Esophagus muscularis mucosa (tissue), 4 donors: Measurements from ENCODE around the gene CYP11A1. TPM values are rescaled to one million over a fixed set of nuclear protein-coding genes. Genes with fewer than 3 reads are reported as not detected.

Experiments
- DNase-seq: peaks from one replicate; pipeline ENCODE4 v3.0.0-alpha.2; 2017; ENCODE audit errors: extremely low spot score
- H3K27ac ChIP-seq, 4 donors: fragments of 200-600 bp; sonication (generic); replicated peaks in 1 of 4; 1 replicate in 3 of 4; 2 replicates in 1 of 4; pipeline ENCODE4 v1.5.1; 2016 to 2019; ENCODE audit warnings: mild to moderate bottlenecking in 1 of 4
- H3K27me3 ChIP-seq, 4 donors: fragments of 200-600 bp; sonication (generic); one replicate each; pipeline versions ENCODE4 v1.5.1 to v1.6.0; 2016 to 2019
- H3K36me3 ChIP-seq, 4 donors: fragments of 200-600 bp; sonication (generic); one replicate each; pipeline ENCODE4 v1.5.1; 2016 to 2019
- H3K4me1 ChIP-seq, 4 donors: fragments of 200-600 bp; sonication (generic); one replicate each; pipeline ENCODE4 v1.5.1; 2016 to 2019
- H3K4me3 ChIP-seq, 4 donors: fragments of 200-600 bp; sonication (generic); 1 replicate in 2 of 4; 2 replicates in 2 of 4; pipeline ENCODE4 v1.5.1; 2016 to 2019; ENCODE audit warnings: mild to moderate bottlenecking in 4 of 4, moderate library complexity in 1 of 4
- H3K9me3 ChIP-seq, 4 donors: fragments of 200-600 bp; sonication (generic); 1 replicate in 3 of 4; 2 replicates in 1 of 4; pipeline ENCODE4 v1.5.1; 2016 to 2019
- EP300 ChIP-seq: sonication (generic); formaldehyde crosslinking; IDR thresholded peaks from one replicate; pipeline ENCODE4 v1.6.1; 2017; ENCODE audit warnings: antibody characterized with exemption
- POLR2A ChIP-seq: fragments of 450-650 bp; IDR thresholded peaks from one replicate; pipeline ENCODE4 v1.6.1; 2017; ENCODE audit warnings: antibody characterized with exemption, moderate library complexity, mild to moderate bottlenecking, low read depth
- POLR2AphosphoS5 ChIP-seq, 2 donors: sonication (generic); formaldehyde crosslinking; IDR thresholded peaks; one replicate each; pipeline ENCODE4 v1.6.1; 2017; ENCODE audit warnings: antibody characterized with exemption in 2 of 2
- WGBS: methylation state at CpG from one replicate; pipeline ENCODE4 v1.1.5; 2018; 5-methylcytosine and 5-hydroxymethylcytosine counted together
- intact Hi-C: fragments of 100-400 bp; cut with DNase I; formaldehyde crosslinking; loops from one replicate; pipeline ENCODE4 v1.15.1; 2023
- total RNA-seq, 4 donors: library from RNA; depleted of rRNA; stranded (reverse); fragments of >200 nt; gene quantifications; one replicate each; pipeline versions ENCODE4 v1.1.0 to v1.2.1, GENCODE V29; 2016
- TF ChIP-seq, protein P1 (sequence below), 3 experiments: fragments of 200-600 bp in 2 of 3; fragments of 450-650 bp in 1 of 3; sonication (generic) in 2 of 3; IDR thresholded peaks; one replicate each; pipeline ENCODE4 v1.5.1; 2017 to 2019; ENCODE audit warnings: antibody characterized with exemption in 3 of 3, mild to moderate bottlenecking in 2 of 3, moderate library complexity in 1 of 3

CYP11A1 gene
- total RNA-seq, 4 donors from 2014 or later: 1.7 to 2.5 (median 1.8) TPM

- WGBS: 100% methylated on average over 3 of the region's 5 CpGs
- Histone ChIP-seq H3K4me1 (no peaks in the 10 kb centered on the region), H3K36me3 (no peaks in the 10 kb centered on the region), H3K4me3 (no peak overlapping the region), H3K27me3 (no peaks in the 10 kb centered on the region), H3K27ac (no peak overlapping the region), H3K9me3 (no peaks in the 10 kb centered on the region)
- intact Hi-C loops: no loop called here
- DNase-seq: no peak
- TF ChIP-seq EP300 (no peak), POLR2AphosphoS5 (IDR thresholded peaks at IDR 0.05) (no peak), POLR2A (no peak)
- TF ChIP-seq, protein P1, sequence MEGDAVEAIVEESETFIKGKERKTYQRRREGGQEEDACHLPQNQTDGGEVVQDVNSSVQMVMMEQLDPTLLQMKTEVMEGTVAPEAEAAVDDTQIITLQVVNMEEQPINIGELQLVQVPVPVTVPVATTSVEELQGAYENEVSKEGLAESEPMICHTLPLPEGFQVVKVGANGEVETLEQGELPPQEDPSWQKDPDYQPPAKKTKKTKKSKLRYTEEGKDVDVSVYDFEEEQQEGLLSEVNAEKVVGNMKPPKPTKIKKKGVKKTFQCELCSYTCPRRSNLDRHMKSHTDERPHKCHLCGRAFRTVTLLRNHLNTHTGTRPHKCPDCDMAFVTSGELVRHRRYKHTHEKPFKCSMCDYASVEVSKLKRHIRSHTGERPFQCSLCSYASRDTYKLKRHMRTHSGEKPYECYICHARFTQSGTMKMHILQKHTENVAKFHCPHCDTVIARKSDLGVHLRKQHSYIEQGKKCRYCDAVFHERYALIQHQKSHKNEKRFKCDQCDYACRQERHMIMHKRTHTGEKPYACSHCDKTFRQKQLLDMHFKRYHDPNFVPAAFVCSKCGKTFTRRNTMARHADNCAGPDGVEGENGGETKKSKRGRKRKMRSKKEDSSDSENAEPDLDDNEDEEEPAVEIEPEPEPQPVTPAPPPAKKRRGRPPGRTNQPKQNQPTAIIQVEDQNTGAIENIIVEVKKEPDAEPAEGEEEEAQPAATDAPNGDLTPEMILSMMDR (IDR thresholded peaks at IDR 0.05): no peak
Observed at GRCh38 chr15:74338676-74339075, 28.8 kb downstream of the CYP11A1 start.

GRCh38 chr15:74337607-74338211 is 29.7 kb downstream of the CYP11A1 start:
- 91% methylated on average over 4 of the region's 4 CpGs for WGBS
- no peaks in the 10 kb centered on the region for H3K27me3 ChIP-seq
- H3K9me3 ChIP-seq: no peaks in the 10 kb centered on the region
- DNase-seq: no peak
- no peak overlapping the region for H3K27ac ChIP-seq
- TF ChIP-seq, protein P1 (IDR thresholded peaks at IDR 0.05): no peak
- TF ChIP-seq POLR2AphosphoS5 (IDR thresholded peaks at IDR 0.05): no peak
- no peak for TF ChIP-seq EP300
- TF ChIP-seq POLR2A: no peak
- no peak overlapping the region for H3K4me3 ChIP-seq
- no peaks in the 10 kb centered on the region for H3K4me1 ChIP-seq
- intact Hi-C loops: no loop called here
- no peaks in the 10 kb centered on the region for H3K36me3 ChIP-seq

DNA sequence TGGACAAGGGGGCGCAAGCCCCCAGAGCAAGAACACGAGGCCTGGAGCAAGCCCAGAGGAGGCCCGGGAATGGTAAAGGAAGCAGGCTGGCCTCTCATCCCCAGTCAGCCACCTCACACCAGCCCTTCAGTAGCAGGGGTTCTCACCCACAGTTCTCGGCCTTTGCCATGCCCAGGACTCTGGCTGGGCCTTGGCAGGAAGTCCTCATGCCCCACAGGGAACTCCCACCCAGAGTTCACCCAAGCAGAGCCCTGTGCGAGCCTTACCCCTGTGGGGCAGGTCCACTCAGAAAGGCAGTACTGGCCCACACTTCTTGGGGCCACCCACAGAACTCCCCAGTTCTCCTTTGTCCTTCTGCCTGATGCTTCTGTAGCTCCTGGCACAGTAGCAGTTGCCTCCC is 30.3 kb downstream of the CYP11A1 start:
- Histone ChIP-seq H3K27ac (no peak overlapping the region), H3K9me3 (no peaks in the 10 kb centered on the region), H3K36me3 (no peaks in the 10 kb centered on the region), H3K27me3 (no peaks in the 10 kb centered on the region), H3K4me1 (no peaks in the 10 kb centered on the region), H3K4me3 (no peak overlapping the region)
- intact Hi-C loops: no loop called here
- TF ChIP-seq, protein P1 (IDR thresholded peaks at IDR 0.05): no peak
- TF ChIP-seq EP300: no peak
- no peak for TF ChIP-seq POLR2A
- no peak for TF ChIP-seq POLR2AphosphoS5 (IDR thresholded peaks at IDR 0.05)
- 94% methylated on average over 5 of the region's 5 CpGs for WGBS
- no peak for DNase-seq

DNA sequence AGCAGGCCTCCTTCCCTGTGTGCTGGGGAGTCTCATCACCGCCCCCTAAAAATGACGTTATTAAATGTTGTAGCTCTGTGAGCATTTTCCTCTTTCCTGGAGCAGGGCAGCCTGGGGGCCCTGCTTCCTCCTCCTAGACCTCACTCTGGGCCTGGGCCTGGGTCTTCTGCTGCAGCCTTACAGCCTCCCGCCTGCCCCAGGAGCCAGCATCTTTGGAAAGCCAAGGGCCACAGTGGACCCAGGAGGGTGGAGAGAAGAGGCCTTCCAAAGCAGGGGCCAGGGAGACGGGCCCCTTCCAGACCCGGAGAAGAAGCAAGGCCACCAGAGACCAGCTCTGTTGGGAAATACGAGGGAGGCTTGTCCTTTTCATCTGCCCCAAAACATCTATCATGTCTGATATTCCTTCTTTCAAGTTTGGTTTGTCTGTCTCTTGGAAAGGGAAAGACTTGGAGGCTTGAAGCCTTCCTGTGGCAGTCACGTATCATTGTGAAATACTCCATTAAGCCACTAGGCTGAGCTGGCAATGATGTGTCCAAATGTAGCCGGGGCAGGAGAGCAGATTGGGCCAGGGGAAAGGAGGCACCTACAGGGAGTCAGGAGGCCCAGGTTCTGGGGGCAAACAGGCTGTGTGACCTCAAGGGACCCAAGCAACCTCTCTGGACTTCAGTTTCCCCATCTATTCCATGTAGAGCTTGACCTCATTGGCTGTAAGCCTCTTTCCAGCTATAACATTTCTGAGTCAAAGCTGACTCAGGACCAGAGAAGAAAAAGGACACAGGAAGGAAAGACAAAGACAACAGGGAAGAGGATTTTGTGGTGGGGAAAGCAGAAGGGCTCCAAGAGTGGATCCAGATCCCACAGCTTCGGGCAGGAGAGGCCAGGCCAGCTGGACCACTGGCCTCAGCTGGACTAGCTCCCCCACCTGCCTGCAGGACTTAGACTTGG is 31.1 kb downstream of the CYP11A1 start:
- no peak overlapping the region for H3K27ac ChIP-seq
- intact Hi-C loops: no loop called here
- TF ChIP-seq, protein P1 (IDR thresholded peaks at IDR 0.05): no peak
- no peak for TF ChIP-seq EP300
- no peak for TF ChIP-seq POLR2AphosphoS5 (IDR thresholded peaks at IDR 0.05)
- no peak for TF ChIP-seq POLR2A
- H3K4me1 ChIP-seq: no peaks in the 10 kb centered on the region
- H3K36me3 ChIP-seq: no peaks in the 10 kb centered on the region
- DNase-seq: no peak
- 88% methylated on average over 8 of the region's 9 CpGs for WGBS
- H3K4me3 ChIP-seq: no peak overlapping the region
- H3K27me3 ChIP-seq: no peaks in the 10 kb centered on the region
- H3K9me3 ChIP-seq: no peaks in the 10 kb centered on the region
